ENCODE results near the gene SPINDOC.

DNA sequence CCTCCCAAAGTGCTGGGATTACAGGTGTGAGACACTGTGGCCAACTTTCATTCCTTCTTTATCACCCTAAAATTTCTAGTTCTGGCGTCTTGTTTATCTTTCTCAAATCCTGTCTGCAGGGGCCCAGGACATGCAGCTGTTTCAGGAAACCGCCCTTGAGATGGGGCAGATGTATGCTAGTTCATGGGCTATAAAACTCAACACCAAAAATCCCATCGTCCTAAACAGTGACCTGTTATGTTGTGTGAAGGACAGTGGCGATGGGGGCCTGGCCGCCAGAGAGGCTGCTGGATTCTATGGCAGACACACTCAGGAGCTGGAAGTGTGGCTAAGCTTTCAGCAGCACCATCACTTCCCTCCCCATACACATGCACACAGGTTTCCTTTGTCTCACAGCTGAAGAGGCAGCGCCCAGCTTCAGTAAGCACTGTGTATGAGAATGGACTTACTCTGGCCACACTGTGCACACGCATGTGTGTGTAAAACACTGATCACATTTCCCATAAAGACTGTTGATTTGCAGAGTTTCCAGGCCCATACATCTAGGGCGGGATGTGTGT, 62.3 kb downstream of the SPINDOC start:
- TF ChIP-seq POLR2A (IDR thresholded peaks at IDR 0.05; ENCODE audit: extremely low read depth, insufficient read length) (no peak), MYC (IDR thresholded peaks at IDR 0.05; ENCODE audit: low read depth, low read length) (no peak)
- TF ChIP-seq, protein P1, sequence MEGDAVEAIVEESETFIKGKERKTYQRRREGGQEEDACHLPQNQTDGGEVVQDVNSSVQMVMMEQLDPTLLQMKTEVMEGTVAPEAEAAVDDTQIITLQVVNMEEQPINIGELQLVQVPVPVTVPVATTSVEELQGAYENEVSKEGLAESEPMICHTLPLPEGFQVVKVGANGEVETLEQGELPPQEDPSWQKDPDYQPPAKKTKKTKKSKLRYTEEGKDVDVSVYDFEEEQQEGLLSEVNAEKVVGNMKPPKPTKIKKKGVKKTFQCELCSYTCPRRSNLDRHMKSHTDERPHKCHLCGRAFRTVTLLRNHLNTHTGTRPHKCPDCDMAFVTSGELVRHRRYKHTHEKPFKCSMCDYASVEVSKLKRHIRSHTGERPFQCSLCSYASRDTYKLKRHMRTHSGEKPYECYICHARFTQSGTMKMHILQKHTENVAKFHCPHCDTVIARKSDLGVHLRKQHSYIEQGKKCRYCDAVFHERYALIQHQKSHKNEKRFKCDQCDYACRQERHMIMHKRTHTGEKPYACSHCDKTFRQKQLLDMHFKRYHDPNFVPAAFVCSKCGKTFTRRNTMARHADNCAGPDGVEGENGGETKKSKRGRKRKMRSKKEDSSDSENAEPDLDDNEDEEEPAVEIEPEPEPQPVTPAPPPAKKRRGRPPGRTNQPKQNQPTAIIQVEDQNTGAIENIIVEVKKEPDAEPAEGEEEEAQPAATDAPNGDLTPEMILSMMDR (IDR thresholded peaks at IDR 0.05; ENCODE audit: low read depth, low read length): no peak
- TF ChIP-seq, protein P2, sequence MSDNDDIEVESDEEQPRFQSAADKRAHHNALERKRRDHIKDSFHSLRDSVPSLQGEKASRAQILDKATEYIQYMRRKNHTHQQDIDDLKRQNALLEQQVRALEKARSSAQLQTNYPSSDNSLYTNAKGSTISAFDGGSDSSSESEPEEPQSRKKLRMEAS (IDR thresholded peaks at IDR 0.05; ENCODE audit: low read depth, low read length): no peak

Data from NB4 (cell line).